ENCODE measurements around the gene RFX2.
A peak's percentile ranks its signal among the peaks of the same experiment; 100 is the strongest.

RFX2 gene

GRCh38 chr19:6103894-6104293 lies 6.4 kb downstream of the RFX2 start:
- no peak for DNase-seq (ENCODE audit: low spot score)
- no peak for TF ChIP-seq CTCF (IDR thresholded peaks at IDR 0.05)
- H3K27ac ChIP-seq = peak overlapping the region; percentile 71 to 72
- H3K4me3 ChIP-seq = no peak overlapping the region

- peak overlapping the region; percentile 71 to 72 for H3K27ac ChIP-seq
- DNase-seq (ENCODE audit: low spot score) = peak; percentile 98
- TF ChIP-seq CTCF (IDR thresholded peaks at IDR 0.05) = no peak
- H3K4me3 ChIP-seq = peak overlapping the region; percentile 23
Observed at GRCh38 chr19:6103217-6103644, 7.1 kb downstream of the RFX2 start.

GRCh38 chr19:6101991-6102390 lies 8.3 kb downstream of the RFX2 start:
- Histone ChIP-seq H3K27ac (peak overlapping the region in 1 of 2 donors; percentile 72), H3K4me3 (no peak overlapping the region)
- DNase-seq (ENCODE audit: low spot score) = no peak
- TF ChIP-seq CTCF (IDR thresholded peaks at IDR 0.05) = no peak

GRCh38 chr19:6101291-6101825 lies 8.9 kb downstream of the RFX2 start:
- Histone ChIP-seq H3K27ac (peak overlapping the region; percentile 10 to 72), H3K4me3 (no peak overlapping the region)
- DNase-seq (ENCODE audit: low spot score) = no peak
- no peak for TF ChIP-seq CTCF (IDR thresholded peaks at IDR 0.05)

GRCh38 chr19:6100284-6100915 lies 9.9 kb downstream of the RFX2 start:
- H3K27ac ChIP-seq = peak overlapping the region; percentile 57 to 88
- no peak for DNase-seq (ENCODE audit: low spot score)
- peak overlapping the region; percentile 20 for H3K4me3 ChIP-seq
- TF ChIP-seq CTCF (IDR thresholded peaks at IDR 0.05) = no peak

- DNase-seq (ENCODE audit: low spot score) = no peak
- TF ChIP-seq CTCF (IDR thresholded peaks at IDR 0.05) = no peak
- peak overlapping the region; percentile 57 to 88 for H3K27ac ChIP-seq
- no peak overlapping the region for H3K4me3 ChIP-seq
Observed at GRCh38 chr19:6099599-6099998, 10.7 kb downstream of the RFX2 start.

GRCh38 chr19:6099033-6099432 lies 11.3 kb downstream of the RFX2 start:
- peak overlapping the region; percentile 57 to 88 for H3K27ac ChIP-seq
- no peak for DNase-seq (ENCODE audit: low spot score)
- no peak overlapping the region for H3K4me3 ChIP-seq
- TF ChIP-seq CTCF (IDR thresholded peaks at IDR 0.05) = no peak
